GM19372 (cell line): ENCODE data around the gene ASMTL.
A peak's percentile ranks its signal among the peaks of the same experiment; 100 is the strongest.
"Not testable (repeated sequence)": the region's sequence is repeated elsewhere in the genome, so short reads cannot be mapped to it uniquely, and the experiment has no call there.

Experiments
- ATAC-seq: cut with Tn5 transposase; IDR thresholded peaks from one replicate; pipeline ENCODE4 v1.9.1; 2021; ENCODE audit warnings: mild to moderate bottlenecking, low read depth, moderate library complexity; ENCODE audit not compliant: unreplicated experiment

Gene ASMTL

GRCh38 chrX:1452516-1453394 is at the start of gene ASMTL:
ASMTL (minus strand) TSS chrX:1452909; CDS start chrX:1452840, 69 bp downstream.
- ATAC-seq = peak; percentile 60

- no peak for ATAC-seq
Observed at GRCh38 chrX:1502241-1502640, 49.5 kb upstream of the ASMTL start.

- peak; percentile 47 for ATAC-seq
Observed at GRCh38 chrX:1500701-1501624, 48.3 kb upstream of the ASMTL start.

- no peak for ATAC-seq
Observed at GRCh38 chrX:1496076-1496475, 43.4 kb upstream of the ASMTL start.

GRCh38 chrX:1493877-1494510 is 41.3 kb upstream of the ASMTL start:
- no peak for ATAC-seq

GRCh38 chrX:1493412-1493811 is 40.7 kb upstream of the ASMTL start:
- ATAC-seq = no peak

GRCh38 chrX:1492421-1493012 is 39.8 kb upstream of the ASMTL start:
- no peak for ATAC-seq

- ATAC-seq = peak; percentile 75
Observed at GRCh38 chrX:1491851-1492349, 39.2 kb upstream of the ASMTL start.

GRCh38 chrX:1491248-1491647 is 38.5 kb upstream of the ASMTL start:
- ATAC-seq = not testable (repeated sequence)

GRCh38 chrX:1490723-1491122 is 38.0 kb upstream of the ASMTL start:
- not testable (repeated sequence) for ATAC-seq

GRCh38 chrX:1489354-1489753 is 36.6 kb upstream of the ASMTL start:
- not testable (repeated sequence) for ATAC-seq

- ATAC-seq = no peak
Observed at GRCh38 chrX:1488745-1489144, 36.0 kb upstream of the ASMTL start.

GRCh38 chrX:1488141-1488540 is 35.4 kb upstream of the ASMTL start:
- ATAC-seq = no peak

GRCh38 chrX:1487401-1487800 is 34.7 kb upstream of the ASMTL start:
- no peak for ATAC-seq

- no peak for ATAC-seq
Observed at GRCh38 chrX:1486749-1487361, 34.1 kb upstream of the ASMTL start.

GRCh38 chrX:1486177-1486576 is 33.5 kb upstream of the ASMTL start:
- no peak for ATAC-seq

- no peak for ATAC-seq
Observed at GRCh38 chrX:1485033-1485432, 32.3 kb upstream of the ASMTL start.

- ATAC-seq = no peak
Observed at GRCh38 chrX:1484638-1485019, 31.9 kb upstream of the ASMTL start.

- ATAC-seq = peak; percentile 49
Observed at GRCh38 chrX:1483843-1484637, 31.3 kb upstream of the ASMTL start.
